HFF-Myc (cell line): ENCODE measurements around the gene ATP2A3.

Source experiments
- DNase-seq: peaks from one replicate; pipeline ENCODE4 v3.0.0-alpha.2; 2011; ENCODE audit warnings: low read depth; ENCODE audit errors: extremely low read depth
- H3K4me3 ChIP-seq: replicated peaks from 2 replicates; pipeline ENCODE4 v1.5.1; 2011; ENCODE audit warnings: low read depth, mild to moderate bottlenecking, control low read depth, low read length
- TF ChIP-seq, protein P1 (sequence below): IDR thresholded peaks from 2 replicates; pipeline ENCODE4 v1.5.1; 2012; ENCODE audit warnings: mild to moderate bottlenecking, low read depth, low read length, control low read depth; ENCODE audit errors: missing control alignments

The ATP2A3 gene

GRCh38 chr17:3964203-3965117, at the start of gene ATP2A3:
ATP2A3 (minus strand) TSS chr17:3964437; CDS start chr17:3964291, 146 bp downstream.
- no peak for DNase-seq
- TF ChIP-seq, protein P1, sequence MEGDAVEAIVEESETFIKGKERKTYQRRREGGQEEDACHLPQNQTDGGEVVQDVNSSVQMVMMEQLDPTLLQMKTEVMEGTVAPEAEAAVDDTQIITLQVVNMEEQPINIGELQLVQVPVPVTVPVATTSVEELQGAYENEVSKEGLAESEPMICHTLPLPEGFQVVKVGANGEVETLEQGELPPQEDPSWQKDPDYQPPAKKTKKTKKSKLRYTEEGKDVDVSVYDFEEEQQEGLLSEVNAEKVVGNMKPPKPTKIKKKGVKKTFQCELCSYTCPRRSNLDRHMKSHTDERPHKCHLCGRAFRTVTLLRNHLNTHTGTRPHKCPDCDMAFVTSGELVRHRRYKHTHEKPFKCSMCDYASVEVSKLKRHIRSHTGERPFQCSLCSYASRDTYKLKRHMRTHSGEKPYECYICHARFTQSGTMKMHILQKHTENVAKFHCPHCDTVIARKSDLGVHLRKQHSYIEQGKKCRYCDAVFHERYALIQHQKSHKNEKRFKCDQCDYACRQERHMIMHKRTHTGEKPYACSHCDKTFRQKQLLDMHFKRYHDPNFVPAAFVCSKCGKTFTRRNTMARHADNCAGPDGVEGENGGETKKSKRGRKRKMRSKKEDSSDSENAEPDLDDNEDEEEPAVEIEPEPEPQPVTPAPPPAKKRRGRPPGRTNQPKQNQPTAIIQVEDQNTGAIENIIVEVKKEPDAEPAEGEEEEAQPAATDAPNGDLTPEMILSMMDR: no peak
- H3K4me3 ChIP-seq: peak within 1 kb of the TSS; percentile 31

DNA sequence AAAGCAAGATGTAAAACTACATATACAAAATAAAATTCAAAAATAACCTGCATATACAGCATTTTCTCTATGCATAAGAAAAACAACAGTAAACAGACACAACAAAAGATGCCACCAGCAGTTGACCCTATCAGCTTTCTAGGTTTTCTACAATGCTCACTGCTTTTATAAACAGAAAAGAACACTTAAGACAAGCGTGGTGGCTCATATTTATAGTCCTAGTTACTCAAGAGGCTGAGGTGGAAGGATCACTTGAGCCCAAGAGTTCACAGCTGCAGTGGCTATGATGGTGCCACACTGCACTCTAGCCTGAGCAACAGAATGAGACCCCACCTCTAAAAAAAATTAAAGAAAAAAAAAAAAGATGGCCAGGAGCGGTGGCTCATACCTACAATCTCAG, 46.5 kb upstream of the ATP2A3 start:
- no peak for DNase-seq

DNA sequence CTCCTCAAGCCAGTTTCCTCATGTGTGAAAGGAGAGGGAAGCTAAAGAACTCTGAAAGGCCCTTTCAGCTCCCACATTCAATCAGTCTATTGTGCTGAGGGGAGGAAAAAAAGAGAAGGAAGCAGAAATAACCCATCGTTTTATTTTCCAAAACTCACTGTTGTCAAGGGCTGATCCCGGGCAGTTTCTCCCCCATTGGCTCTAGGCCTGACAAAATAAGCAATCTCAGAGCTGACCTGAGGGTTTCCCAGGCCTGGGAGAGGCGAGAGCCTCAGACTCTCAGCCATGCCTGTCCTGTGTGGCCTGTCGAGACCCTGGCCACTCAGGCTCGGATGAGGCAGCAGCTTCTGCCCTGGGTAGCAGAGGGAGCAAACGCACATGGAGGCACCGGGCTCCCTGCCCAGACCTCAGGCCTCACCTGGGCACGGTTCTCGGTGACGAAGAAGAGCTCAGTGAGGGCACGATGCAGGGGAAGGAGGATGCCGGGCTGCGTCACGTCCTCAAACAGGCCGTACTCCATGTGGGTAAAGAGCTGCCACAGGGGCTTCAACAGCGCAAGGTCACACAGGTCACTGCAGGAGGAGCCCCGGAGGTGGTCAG, 45.0 kb upstream of the ATP2A3 start:
- H3K4me3 ChIP-seq: no peak overlapping the region
- DNase-seq: no peak
- TF ChIP-seq, protein P1: no peak

More for the DNA sequence above, 46.5 kb upstream of the ATP2A3 start:
- H3K4me3 ChIP-seq: no peak overlapping the region
- TF ChIP-seq, protein P1: no peak

DNA sequence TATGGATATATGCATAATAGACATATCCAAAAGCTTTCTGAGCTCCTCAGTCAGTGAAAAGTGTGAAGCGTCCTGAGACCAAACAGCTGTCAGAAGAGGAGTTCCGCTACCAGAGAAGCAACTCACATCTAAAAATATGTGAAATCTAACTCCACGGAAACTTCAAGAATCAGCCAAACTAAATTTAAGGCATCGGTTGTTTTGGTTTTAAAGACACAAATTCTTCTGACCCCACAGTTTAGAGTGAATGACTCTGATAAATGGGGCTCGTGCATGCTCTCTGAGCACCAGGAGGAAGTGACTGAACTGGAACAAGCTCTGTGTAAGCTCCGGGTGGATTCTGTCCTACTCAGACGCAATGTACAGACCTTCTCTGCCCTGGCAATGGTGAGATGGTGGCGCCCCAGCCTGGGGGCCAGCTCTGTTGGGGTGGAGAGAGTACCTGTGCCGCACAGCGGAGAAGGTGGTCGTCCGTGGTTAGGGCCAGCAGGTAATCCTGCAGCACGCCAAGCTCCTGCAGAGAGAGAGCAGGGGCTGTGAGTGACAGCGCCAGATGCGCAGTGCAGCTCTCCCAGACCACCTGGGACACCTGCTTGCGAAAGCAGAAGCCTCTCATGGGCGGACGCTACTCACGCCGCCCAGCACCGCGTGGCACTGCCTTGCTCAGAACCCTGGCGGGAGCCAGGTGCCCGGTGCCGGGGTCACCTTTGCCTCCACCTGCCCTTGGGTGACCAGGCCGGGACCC, 44.4 kb upstream of the ATP2A3 start:
- TF ChIP-seq, protein P1: no peak
- no peak for DNase-seq
- no peak overlapping the region for H3K4me3 ChIP-seq

DNA sequence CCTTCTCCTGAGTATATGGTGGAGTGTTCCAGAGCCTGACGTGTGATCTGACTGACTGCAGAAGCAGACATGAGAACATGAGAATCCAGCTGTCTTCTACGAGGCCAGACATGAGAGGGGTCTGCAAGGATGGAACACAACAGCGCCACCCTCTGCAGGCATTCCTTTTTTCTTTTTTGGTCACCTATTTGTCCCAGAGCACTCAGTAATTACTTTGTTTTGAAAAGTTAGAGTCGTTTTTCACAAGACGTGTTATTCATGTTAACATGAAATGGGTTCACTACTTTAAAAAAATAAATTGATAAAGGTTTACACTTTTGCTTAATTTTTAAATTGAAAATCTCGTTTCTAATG, 43.8 kb upstream of the ATP2A3 start:
- TF ChIP-seq, protein P1: no peak
- H3K4me3 ChIP-seq: no peak overlapping the region
- DNase-seq: no peak

DNA sequence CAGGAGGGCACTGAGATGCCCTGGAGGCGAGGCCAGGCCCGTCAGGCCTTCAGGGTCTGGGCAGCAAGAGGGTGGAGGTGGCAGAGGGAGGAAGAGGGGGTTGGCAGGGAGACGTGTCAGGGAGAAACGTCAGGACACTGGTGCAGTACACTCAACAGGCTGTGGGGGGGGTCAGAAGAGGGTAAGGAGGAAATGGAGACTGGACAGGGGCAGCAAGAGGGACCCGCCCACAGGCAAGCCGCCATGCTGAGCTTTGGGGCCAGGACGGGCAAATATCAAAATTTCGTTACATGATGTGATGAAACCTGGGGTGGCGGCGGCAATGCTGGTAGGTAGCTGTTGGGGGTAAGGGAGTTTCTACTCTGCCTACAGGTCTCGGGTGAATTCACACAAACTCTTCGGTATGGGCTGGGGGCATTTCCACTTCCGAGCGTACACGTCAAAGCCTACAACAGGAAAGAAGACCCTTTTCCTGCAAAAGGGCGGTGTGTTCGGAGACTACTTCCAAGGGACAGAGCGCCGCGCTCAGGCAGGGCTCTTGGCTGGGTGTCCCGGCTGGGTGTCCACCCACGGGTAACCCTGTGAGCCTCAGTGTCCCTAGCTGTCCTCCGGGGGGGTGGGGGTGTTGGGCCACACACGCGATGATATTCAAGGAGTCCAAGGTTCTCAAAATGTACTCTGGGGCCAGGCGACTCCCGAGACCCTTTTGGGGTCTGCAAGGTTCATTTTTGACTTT, 43.3 kb upstream of the ATP2A3 start:
- TF ChIP-seq, protein P1: no peak
- no peak for DNase-seq

More for the DNA sequence above, 43.3 kb upstream of the ATP2A3 start:
- H3K4me3 ChIP-seq: no peak overlapping the region
